Transverse colon (tissue), 4 donors: ENCODE measurements around the gene TTC31.

Experiments
- CTCF ChIP-seq, 5 experiments: fragments of 200-600 bp in 3 of 5; fragments of 450-650 bp in 2 of 5; sonication (generic) in 3 of 5; IDR thresholded peaks; 1 replicate in 2 of 5; 2 replicates in 3 of 5; pipeline ENCODE4 v1.5.1; 2016 to 2017; ENCODE audit warnings: antibody characterized with exemption in 5 of 5, inconsistent platforms in 3 of 5, mild to moderate bottlenecking in 2 of 5, moderate library complexity in 1 of 5
- EP300 ChIP-seq: sonication (generic); formaldehyde crosslinking; IDR thresholded peaks from one replicate; pipeline ENCODE4 v1.6.1; 2017; ENCODE audit warnings: antibody characterized with exemption, low read depth
- POLR2A ChIP-seq: fragments of 450-650 bp; IDR thresholded peaks from one replicate; pipeline ENCODE4 v1.6.1; 2016; ENCODE audit warnings: antibody characterized with exemption, mild to moderate bottlenecking, moderate library complexity
- POLR2AphosphoS5 ChIP-seq, 3 donors: sonication (generic); formaldehyde crosslinking; IDR thresholded peaks; one replicate each; pipeline ENCODE4 v1.6.1; 2016; ENCODE audit warnings: antibody characterized with exemption in 3 of 3

GRCh38 chr2:74436111-74436805 is 46.6 kb upstream of the TTC31 start:
- TF ChIP-seq CTCF (IDR thresholded peaks at IDR 0.05) (no peak), EP300 (no peak), POLR2A (no peak), POLR2AphosphoS5 (IDR thresholded peaks at IDR 0.05) (no peak)
